Activated CD4-positive, alpha-beta T cell treated with anti-CD3 and anti-CD28 coated beads for 4 hours (primary cell): ENCODE data around the gene CD6.
A peak's percentile ranks its signal among the peaks of the same experiment; 100 is the strongest.

ENCODE experiments used
- DNase-seq, 2 donors: peaks; one replicate each; pipeline ENCODE4 v3.0.0-alpha.2; 2020

CD6 gene

DNA sequence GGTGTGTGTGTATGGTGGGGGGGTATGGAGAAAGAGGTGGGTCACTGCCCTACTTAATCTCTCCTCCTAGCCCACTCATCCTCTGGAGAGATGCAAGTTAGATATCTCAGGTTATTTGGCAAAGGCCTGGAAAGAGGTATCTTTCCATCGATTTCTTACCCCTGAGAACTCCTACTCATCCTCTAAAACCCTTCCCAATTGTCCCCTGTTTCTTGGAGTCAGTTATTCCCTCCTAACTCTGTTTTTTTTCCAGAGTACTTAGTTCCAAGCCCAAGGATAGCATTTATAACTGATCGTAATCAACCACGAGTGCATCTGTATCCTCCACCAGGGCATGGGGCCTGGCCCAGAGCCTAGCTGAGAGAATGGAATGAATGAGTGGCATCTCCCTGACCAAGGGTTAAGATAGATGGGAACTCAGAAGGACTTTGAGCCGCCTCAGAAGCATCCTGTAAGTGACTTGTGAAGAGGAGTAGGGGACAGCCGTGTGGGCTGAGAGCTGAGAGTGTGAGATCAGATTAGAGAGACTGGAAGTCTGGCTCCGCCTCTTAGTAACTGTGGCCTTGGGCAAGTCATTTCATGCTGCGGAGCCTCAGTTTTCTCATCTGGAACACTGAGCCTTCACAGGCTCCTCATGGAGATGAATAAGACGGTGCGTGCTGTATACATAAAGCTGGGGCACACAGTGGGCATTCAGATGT lies 16.2 kb downstream of the CD6 start:
- peak; percentile 64 to 65 for DNase-seq

- no peak for DNase-seq
Measured at GRCh38 chr11:60988658-60989057, 17.2 kb downstream of the CD6 start.

GRCh38 chr11:60989093-60989650 lies 17.7 kb downstream of the CD6 start:
- DNase-seq = no peak

DNA sequence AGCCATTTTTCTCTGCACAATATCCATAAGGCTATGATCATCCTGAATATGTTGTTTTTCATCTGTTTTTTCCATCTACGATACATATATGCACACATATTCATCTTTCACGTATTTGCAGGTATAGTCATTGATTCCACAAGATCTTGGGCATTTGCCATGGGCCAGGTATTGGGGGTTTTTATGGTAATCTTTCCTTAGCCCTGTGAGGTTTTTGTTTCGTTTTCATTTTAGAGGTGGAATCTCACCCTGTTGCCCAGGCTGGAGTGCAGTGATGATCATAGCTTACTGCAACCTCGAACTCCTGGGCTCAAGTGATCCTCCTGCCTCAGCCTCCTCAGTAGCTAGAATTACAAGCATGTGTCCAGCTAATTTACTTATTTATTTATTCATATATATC lies 20.0 kb downstream of the CD6 start:
- peak in 1 of 2 donors; percentile 47 for DNase-seq

- DNase-seq = no peak
Measured at GRCh38 chr11:60992842-60993409, 21.4 kb downstream of the CD6 start.

DNA sequence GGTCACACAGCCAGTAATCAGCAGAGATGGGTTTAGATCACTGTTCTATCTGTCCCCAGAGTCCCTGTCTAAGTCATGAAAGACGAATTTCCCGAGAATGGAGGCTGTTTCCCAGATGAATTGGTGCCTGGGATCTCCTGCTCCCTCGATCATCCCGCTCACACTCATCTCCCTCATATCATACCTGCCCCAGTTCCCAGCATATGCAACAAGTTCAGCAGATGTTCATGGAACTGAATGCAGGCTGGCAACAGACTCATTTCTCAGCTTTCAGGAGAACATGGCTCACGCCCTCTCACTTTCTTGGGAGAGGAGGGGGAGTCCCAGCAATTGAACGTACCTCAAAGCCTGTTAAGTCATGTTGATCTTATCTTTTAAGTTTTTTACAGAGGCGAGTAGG lies 22.1 kb downstream of the CD6 start:
- DNase-seq = peak in 1 of 2 donors; percentile 33

DNA sequence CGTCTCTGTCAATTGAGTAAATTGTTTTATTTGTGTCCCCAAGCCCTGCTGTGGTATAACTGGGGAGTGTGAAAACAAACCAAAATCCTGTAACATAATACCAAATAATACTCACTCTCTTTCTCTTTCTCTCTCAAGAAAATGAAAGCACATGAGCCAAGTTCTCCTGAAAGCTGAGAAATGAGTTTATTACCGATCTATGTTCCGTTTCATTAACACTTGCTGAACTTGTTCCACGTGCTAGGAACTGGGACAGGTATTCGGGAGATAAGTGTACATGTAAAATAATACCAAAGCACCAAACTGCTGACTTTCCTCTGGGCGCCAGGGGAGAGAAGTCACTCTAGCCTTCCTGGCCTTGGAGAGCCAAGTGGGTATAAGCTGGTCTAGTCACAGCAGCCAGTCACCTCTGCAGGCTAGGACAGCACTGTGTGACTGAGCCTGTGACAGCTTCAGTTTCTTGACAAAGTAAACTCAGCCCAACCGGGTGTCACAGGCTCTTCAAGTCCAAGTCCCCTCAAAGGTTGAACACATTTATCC lies 23.1 kb downstream of the CD6 start:
- no peak for DNase-seq

- DNase-seq = no peak
Measured at GRCh38 chr11:60995798-60996197, 24.3 kb downstream of the CD6 start.

DNA sequence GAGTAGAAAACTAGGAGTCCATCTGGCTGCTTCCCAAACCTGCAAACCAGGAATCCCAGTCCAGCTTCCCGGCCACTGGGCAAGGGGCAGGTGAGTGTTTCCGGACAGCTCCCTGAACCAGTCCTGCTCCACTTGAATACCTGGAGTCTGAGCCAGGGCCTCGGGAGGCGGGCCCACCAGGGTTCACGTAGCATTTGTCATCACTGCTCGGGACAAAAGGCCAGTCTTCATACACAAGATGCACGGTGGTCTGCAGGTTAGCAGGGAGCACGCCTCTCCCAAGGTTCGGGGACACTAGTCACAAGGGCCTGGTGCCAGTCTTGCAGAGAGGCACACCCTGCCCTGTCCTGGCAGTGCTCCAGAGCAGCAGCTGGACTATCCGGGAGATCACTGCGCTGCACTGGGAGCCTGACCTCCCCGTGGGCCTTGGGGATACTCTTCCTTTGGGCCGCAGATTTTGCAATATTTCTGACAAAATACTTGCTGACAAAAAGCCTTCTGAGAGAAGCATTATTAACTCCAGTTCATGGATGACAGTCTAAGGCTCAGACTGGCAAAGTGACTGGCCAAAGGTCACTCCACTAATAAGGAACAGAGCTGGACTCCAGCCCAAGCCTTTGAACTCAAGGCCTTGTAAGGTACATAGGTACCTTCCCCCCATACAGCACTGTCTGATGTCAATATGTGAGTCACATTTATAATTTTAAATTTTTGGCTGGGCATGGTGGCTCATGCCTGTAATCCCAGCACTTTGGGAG lies 25.1 kb downstream of the CD6 start:
- DNase-seq = no peak

- no peak for DNase-seq
Measured at GRCh38 chr11:61000426-61000825, 28.9 kb downstream of the CD6 start.

DNA sequence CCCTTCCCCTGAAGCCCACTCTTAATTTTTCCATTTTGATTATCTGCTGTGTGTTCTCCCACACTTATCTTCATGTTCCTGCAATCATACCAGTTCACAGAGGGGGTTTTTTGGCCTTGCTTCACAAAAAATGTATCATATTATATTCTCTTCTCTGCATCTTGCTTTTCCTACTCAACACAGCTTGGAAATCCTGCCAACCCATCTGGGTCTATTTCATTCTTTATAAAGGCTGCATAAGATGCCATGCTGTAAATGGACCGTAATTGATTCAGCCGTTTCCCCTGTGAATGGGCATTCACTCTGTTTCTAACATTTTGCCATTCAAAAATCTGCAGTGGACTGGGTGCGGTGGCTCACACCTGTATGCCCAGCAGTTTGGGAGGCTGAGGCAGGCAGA lies 30.5 kb downstream of the CD6 start:
- no peak for DNase-seq

- DNase-seq = no peak
Measured at GRCh38 chr11:61002598-61002997, 31.1 kb downstream of the CD6 start.

- DNase-seq = no peak
Measured at GRCh38 chr11:61004180-61004611, 32.7 kb downstream of the CD6 start.

DNA sequence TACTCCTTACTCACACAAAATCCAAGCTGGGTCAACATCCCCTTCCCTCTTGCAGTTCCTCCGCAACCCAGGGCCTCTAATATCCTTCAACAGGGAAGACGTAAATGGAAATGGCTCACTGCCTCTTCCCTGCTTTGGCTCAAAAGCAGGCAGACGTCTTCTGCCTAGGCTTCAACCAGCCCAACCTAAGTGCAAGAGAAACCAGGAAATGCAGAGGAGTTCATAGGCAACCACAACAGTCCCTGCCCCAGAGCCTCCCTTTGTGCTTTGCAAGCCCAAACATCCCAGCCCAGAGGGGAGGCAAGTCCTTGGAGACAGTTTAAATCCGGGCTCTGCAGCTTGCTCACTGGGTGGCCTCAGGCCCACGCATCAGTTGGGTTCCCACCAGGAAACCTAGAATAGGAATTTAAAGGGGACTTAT lies 33.3 kb downstream of the CD6 start:
- DNase-seq = no peak

DNA sequence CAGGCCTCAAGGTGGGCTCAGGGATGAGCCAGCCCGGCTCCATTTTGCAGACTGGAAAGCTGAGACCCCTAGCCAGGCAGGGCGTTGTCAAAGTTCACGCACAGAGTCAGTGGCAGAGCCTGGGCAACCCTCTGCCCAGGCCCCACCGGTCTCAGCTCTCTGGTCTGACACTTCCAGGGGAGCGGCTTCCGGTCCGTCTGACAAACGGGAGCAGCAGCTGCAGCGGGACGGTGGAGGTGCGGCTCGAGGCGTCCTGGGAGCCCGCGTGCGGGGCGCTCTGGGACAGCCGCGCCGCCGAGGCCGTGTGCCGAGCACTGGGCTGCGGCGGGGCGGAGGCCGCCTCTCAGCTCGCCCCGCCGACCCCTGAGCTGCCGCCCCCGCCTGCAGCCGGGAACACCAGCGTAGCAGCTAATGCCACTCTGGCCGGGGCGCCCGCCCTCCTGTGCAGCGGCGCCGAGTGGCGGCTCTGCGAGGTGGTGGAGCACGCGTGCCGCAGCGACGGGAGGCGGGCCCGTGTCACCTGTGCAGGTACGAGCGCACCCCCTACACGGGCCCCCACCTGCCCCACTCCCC lies 36.0 kb downstream of the CD6 start:
- no peak for DNase-seq

GRCh38 chr11:61007956-61008896 lies 36.7 kb downstream of the CD6 start:
- DNase-seq = no peak

- DNase-seq = no peak
Measured at GRCh38 chr11:61008971-61009370, 37.5 kb downstream of the CD6 start.

DNA sequence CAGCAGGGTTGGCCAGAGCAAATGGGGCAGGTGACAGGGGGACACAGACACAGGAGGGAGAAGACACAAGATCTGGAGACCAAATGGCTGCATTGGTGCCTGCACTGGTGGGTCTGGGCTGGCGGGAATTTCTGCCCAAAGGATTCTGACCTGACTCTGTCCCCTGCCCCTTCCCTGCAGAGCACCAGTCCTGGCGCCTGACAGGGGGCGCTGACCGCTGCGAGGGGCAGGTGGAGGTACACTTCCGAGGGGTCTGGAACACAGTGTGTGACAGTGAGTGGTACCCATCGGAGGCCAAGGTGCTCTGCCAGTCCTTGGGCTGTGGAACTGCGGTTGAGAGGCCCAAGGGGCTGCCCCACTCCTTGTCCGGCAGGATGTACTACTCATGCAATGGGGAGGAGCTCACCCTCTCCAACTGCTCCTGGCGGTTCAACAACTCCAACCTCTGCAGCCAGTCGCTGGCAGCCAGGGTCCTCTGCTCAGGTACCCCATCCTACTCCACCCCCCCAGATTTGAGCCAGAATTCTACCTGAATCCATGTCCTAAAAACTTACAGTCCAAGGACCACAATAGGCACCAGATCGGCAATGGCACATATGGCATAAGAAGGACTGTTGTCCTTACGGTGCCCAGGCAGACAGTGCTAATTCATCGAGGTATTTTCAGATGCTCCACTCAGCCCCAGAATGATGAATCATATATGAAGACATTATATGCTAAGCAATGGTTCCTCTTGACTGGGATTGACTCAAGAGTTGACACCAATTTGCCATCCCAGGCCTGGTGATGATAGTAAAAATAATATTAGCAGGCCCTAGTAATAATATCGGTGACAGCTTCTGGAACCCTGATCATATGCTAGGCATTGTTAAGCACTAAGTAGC lies 38.2 kb downstream of the CD6 start:
- DNase-seq = no peak

DNA sequence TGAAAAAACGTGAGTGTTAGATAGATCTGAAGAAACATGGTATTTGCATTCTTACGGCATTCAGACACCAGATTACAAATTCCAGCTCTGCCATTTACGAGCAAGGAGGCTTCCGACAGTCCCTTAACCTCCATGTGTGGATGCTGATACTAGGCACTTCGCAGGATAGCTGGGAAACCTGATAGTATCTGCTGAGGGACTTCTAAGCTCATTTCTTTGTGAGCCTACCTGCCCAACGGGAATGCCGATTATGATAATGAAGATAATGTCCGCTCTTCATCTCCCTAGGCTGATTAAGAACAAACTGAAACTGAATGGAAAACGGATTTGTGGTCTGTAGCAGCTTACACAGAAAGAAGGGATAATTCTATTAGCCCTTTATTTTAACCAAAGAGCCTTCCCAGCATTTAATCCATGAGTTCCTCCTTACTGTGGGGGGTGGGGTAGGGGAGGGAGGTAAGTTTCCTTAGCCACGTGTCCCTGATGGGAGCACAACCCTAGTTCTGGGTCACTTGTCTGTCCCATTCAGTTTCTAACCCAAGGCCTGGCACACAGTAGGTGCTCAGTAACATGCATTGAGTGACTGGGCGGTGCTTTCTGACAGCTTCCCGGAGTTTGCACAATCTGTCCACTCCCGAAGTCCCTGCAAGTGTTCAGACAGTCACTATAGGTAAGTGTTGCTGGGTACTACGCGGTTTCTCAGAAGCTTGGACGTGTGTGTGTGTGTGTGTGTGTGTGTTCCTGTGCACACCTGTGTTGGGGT lies 39.2 kb downstream of the CD6 start:
- no peak for DNase-seq

GRCh38 chr11:61011229-61011870 lies 39.9 kb downstream of the CD6 start:
- no peak for DNase-seq
